ENCODE results near the gene SLC41A3.
"Not testable (repeated sequence)": the region's sequence is repeated elsewhere in the genome, so short reads cannot be mapped to it uniquely, and the experiment has no call there.

The SLC41A3 gene

GRCh38 chr3:126003447-126004190 is 80.3 kb downstream of the SLC41A3 start:
- H3K27ac ChIP-seq, result no peak overlapping the region
- TF ChIP-seq CTCF (IDR thresholded peaks at IDR 0.05), result no peak
- TF ChIP-seq ZFX (IDR thresholded peaks at IDR 0.05; ENCODE audit: borderline replicate concordance), result no peak

GRCh38 chr3:126002189-126002588 is 81.7 kb downstream of the SLC41A3 start:
- TF ChIP-seq CTCF (IDR thresholded peaks at IDR 0.05), result no peak
- no peak overlapping the region for H3K27ac ChIP-seq

- not testable (repeated sequence) for H3K27ac ChIP-seq
These were observed 87.2 kb downstream of the SLC41A3 start for GRCh38 chr3:125996751-125997150.

GRCh38 chr3:125990253-125990970 is 93.5 kb downstream of the SLC41A3 start:
- H3K27ac ChIP-seq, result peak overlapping the region; percentile 71
- TF ChIP-seq CTCF (IDR thresholded peaks at IDR 0.05) (no peak), ZFX (IDR thresholded peaks at IDR 0.05; ENCODE audit: borderline replicate concordance) (no peak)

- not testable (repeated sequence) for H3K27ac ChIP-seq
These were observed 99.0 kb downstream of the SLC41A3 start for GRCh38 chr3:125984951-125985350.

GRCh38 chr3:125977104-125977503 is 106.8 kb downstream of the SLC41A3 start:
- H3K27ac ChIP-seq, result not testable (repeated sequence)

GRCh38 chr3:125976003-125976390 is 107.9 kb downstream of the SLC41A3 start:
- not testable (repeated sequence) for H3K27ac ChIP-seq

GRCh38 chr3:125975245-125976002 is 108.5 kb downstream of the SLC41A3 start:
- H3K27ac ChIP-seq, result not testable (repeated sequence)

GRCh38 chr3:125971997-125972944 is 111.7 kb downstream of the SLC41A3 start:
- peak; percentile 85 for TF ChIP-seq CTCF (IDR thresholded peaks at IDR 0.05)
- not testable (repeated sequence) for H3K27ac ChIP-seq

- H3K27ac ChIP-seq, result not testable (repeated sequence)
These were observed 115.0 kb downstream of the SLC41A3 start, which contains the start of gene ROPN1B for GRCh38 chr3:125968701-125969592. Gene ROPN1B, plus strand, starts transcription at chr3:125969178. Its CDS starts 2,877 bp downstream, at chr3:125972055.

GRCh38 chr3:125968121-125968520 is 115.8 kb downstream of the SLC41A3 start:
- H3K27ac ChIP-seq, result not testable (repeated sequence)

All from 22Rv1 (cell line).